Kidney (tissue), 14 donors: ENCODE data around the gene TBC1D8B. TPM values are rescaled to one million over a fixed set of nuclear protein-coding genes. Genes with fewer than 3 reads are reported as not detected.
A peak's percentile ranks its signal among the peaks of the same experiment; 100 is the strongest.

Experiments
- DNase-seq, 5 donors: peaks; one replicate each; pipeline ENCODE4 v3.0.0-alpha.2; 2013 to 2020
- FAIRE-seq: peaks from 2 replicates; lab custom pipeline; 2012; peaks lifted over from hg19 to GRCh38; lab: Jason Lieb, UNC
- H3K27ac ChIP-seq, 2 donors: one replicate each; pipeline ENCODE4 v1.7.0; 2013; ENCODE audit warnings: low read depth in 2 of 2, low read length in 2 of 2, inconsistent platforms in 1 of 2
- H3K27me3 ChIP-seq: one replicate; pipeline ENCODE4 v1.7.1; 2013; ENCODE audit warnings: low read length, inconsistent platforms; ENCODE audit not compliant: control insufficient read depth, insufficient read depth
- H3K36me3 ChIP-seq, 3 donors: one replicate each; pipeline versions ENCODE4 v1.7.0 to v1.7.1; 2013; ENCODE audit warnings: low read length in 3 of 3, control low read depth in 1 of 3, inconsistent platforms in 1 of 3; ENCODE audit not compliant: insufficient read depth in 3 of 3, control insufficient read depth in 2 of 3
- H3K4me1 ChIP-seq, 3 donors: one replicate each; pipeline versions ENCODE4 v1.7.0 to v1.7.1; 2013; ENCODE audit warnings: low read length in 3 of 3, inconsistent platforms in 1 of 3, low read depth in 1 of 3; ENCODE audit not compliant: control insufficient read depth in 2 of 3, insufficient read depth in 2 of 3
- H3K4me3 ChIP-seq, 3 donors: one replicate each; pipeline versions ENCODE4 v1.7.0 to v1.8.1; 2013; ENCODE audit warnings: low read length in 3 of 3, control low read depth in 1 of 3, inconsistent platforms in 1 of 3
- H3K9ac ChIP-seq, 3 donors: one replicate each; pipeline versions ENCODE4 v1.7.0 to v1.7.1; 2013; ENCODE audit warnings: low read length in 3 of 3, control low read depth in 1 of 3, inconsistent platforms in 1 of 3
- H3K9me3 ChIP-seq, 3 donors: one replicate each; pipeline versions ENCODE4 v1.7.0 to v1.7.1; 2013; ENCODE audit warnings: low read length in 3 of 3, control low read depth in 1 of 3, inconsistent platforms in 1 of 3; ENCODE audit not compliant: control insufficient read depth in 2 of 3, insufficient read depth in 1 of 3
- intact Hi-C: fragments of 100-400 bp; cut with DNase I; formaldehyde crosslinking; loops from one replicate; pipeline ENCODE4 v1.11.1; 2022
- polyA plus RNA-seq: library from polyadenylated mRNA; stranded (reverse); fragments of 350-450 nt; fragmentation: Illumina TruSeq; extraction: RNeasy Lipid Tissue Mini Kit (QIAGEN cat#74804); gene quantifications from one replicate; pipeline ENCODE4 v1.2.3, GENCODE V29; 2014; ENCODE audit warnings: low read depth, low replicate concordance; ENCODE audit not compliant: insufficient read depth
- total RNA-seq: library from RNA; stranded (reverse); fragmentation: NEBNext Ultra II Directional; extraction: Animal tissue kit (Norgen Biotek cat#: 25700); gene quantifications from one replicate; pipeline ENCODE4 v1.2.1, GENCODE V29; 2021
- TF ChIP-seq, protein P1 (sequence below): IDR thresholded peaks from 3 replicates; pipeline ENCODE4 v1.5.1; 2012; ENCODE audit warnings: mild to moderate bottlenecking, moderate library complexity, borderline replicate concordance; ENCODE audit not compliant: insufficient read depth; ENCODE audit errors: extremely low read depth
- donor health status: control.
- donor health status: control.
- donor health status: control.
- donor health status: control.
- donor health status: control.
- donor health status: DM: yes; HTN: yes; CAD: no.
- donor health status: Normal renal cell carcinoma (clear cell type).

Gene TBC1D8B
- total and polyA plus RNA-seq, 2 donors from 2014 or later: 3.5 to 9.7 TPM

DNA sequence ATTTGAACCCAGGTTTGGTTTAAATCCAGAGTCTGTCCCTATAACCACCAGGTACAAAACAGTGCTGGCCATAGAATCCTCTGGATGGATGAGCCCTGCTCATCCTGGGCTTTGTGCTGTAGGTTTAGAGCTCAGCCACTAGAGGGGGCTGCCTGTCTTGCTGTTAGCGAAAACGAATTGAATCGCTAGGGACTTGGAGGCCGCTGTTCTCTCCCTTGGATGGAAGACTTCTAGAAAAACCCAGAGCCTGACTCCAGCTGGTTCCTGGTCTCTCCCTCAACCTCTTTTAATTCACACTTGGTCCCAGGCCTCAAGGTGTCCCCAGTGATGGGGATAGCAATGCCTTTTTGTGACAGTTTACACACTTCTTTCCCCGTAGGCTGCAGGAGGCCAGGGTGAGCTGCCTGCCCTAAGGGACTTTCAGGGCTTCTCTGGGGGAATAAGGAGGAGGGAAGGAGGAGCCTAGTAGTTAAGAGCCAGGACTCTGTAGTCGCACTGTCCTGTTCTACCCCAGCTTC lies 92.0 kb downstream of the TBC1D8B start:
- Histone ChIP-seq H3K4me3 (no peak overlapping the region), H3K9ac (no peak overlapping the region), H3K27ac (no peak overlapping the region), H3K36me3 (no peaks in the 10 kb centered on the region), H3K4me1 (no peaks in the 10 kb centered on the region), H3K27me3 (peaks cover 4% of the 10 kb centered on the region), H3K9me3 (no peaks in the 10 kb centered on the region)
- FAIRE-seq (peak; percentile 83), DNase-seq (peak in 4 of 5 donors; percentile 56 to 74 (median 68))
- TF ChIP-seq, protein P1, sequence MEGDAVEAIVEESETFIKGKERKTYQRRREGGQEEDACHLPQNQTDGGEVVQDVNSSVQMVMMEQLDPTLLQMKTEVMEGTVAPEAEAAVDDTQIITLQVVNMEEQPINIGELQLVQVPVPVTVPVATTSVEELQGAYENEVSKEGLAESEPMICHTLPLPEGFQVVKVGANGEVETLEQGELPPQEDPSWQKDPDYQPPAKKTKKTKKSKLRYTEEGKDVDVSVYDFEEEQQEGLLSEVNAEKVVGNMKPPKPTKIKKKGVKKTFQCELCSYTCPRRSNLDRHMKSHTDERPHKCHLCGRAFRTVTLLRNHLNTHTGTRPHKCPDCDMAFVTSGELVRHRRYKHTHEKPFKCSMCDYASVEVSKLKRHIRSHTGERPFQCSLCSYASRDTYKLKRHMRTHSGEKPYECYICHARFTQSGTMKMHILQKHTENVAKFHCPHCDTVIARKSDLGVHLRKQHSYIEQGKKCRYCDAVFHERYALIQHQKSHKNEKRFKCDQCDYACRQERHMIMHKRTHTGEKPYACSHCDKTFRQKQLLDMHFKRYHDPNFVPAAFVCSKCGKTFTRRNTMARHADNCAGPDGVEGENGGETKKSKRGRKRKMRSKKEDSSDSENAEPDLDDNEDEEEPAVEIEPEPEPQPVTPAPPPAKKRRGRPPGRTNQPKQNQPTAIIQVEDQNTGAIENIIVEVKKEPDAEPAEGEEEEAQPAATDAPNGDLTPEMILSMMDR: peak; percentile 65
- intact Hi-C loops: no loop called here

DNA sequence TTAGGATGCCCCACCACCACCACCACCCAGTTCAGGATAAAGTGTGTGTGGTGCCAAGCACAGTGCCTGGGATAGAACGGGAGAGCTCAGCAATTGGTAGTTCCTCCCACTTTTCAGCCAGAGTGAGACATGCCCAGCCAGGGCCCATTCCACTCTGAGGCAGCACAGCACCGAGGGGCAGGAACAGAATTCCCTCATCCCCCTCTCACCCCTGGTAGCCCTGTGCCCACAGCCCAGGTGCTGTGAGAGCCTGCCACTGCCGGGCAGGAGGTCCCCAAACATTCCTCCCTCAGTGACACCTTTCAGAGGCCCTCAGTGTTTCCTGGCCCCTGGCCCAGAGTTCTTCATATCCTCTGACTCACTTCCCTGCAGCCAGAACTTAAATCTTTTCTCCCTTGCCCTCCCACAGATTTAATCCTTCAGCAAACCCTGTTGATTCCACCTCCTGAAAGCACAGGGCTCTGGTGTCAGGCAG lies 92.5 kb downstream of the TBC1D8B start:
- Histone ChIP-seq H3K27ac (no peak overlapping the region), H3K9me3 (no peaks in the 10 kb centered on the region), H3K4me3 (no peak overlapping the region), H3K36me3 (no peaks in the 10 kb centered on the region), H3K4me1 (no peaks in the 10 kb centered on the region), H3K9ac (no peak overlapping the region), H3K27me3 (peaks cover 4% of the 10 kb centered on the region)
- DNase-seq (no peak), FAIRE-seq (no peak)
- TF ChIP-seq, protein P1: no peak
- intact Hi-C loops: no loop called here

DNA sequence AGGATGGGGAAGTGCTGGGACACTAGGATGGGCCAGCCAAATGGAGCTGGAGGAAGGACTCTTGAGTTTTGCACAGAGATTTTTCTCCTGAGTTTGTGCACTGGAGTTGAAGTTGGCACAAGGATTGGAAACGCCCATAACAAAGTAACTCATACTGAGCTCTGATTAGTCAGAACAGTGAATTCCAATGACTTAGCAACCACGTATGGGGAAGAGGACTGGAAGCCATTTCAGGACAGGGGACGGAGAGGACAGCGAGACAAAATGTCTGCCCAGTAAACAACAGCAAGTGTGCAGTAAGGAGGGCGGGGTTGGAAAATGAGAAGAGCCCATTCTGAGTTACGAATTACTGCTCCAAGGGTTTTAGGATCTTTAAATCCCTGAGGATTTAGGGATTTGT lies 94.8 kb downstream of the TBC1D8B start:
- FAIRE-seq (no peak), DNase-seq (no peak)
- TF ChIP-seq, protein P1: no peak
- Histone ChIP-seq H3K9ac (no peak overlapping the region), H3K9me3 (no peaks in the 10 kb centered on the region), H3K27ac (no peak overlapping the region), H3K4me3 (no peak overlapping the region), H3K36me3 (no peaks in the 10 kb centered on the region), H3K27me3 (peaks cover 4% of the 10 kb centered on the region), H3K4me1 (peaks cover 0 to 2% (median 0%) of the 10 kb centered on the region in 3 donors)
- intact Hi-C loops: no loop called here

DNA sequence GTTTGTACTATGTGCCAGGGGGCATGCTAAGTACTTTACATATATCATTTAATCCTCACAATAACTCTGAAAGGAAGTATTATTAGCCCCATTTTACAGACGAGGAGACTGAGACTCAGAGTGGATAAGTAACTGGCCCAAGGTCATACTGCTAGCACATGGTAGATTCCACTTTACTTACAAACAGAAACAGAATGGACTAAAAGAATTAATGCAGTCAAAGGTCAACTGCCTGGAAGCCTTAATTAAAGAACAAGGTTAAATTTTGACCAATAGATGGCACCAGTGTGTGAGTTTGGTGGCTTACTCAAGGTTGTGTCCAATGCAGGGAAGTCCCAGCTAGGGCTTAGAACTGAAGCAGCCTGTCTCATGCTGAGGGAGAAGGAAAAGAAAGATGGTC lies 96.0 kb downstream of the TBC1D8B start:
- no peak overlapping the region for H3K9ac ChIP-seq
- TF ChIP-seq, protein P1: peak; percentile 27
- H3K4me3 ChIP-seq: no peak overlapping the region
- intact Hi-C loops: no loop called here
- H3K4me1 ChIP-seq: peaks cover 0 to 2% (median 0%) of the 10 kb centered on the region in 3 donors
- peak in 2 of 5 donors; percentile 56 to 65 for DNase-seq
- H3K27me3 ChIP-seq: peaks cover 2% of the 10 kb centered on the region
- H3K36me3 ChIP-seq: no peaks in the 10 kb centered on the region
- H3K9me3 ChIP-seq: no peaks in the 10 kb centered on the region
- FAIRE-seq: no peak
- no peak overlapping the region for H3K27ac ChIP-seq
